Right lobe of liver (tissue), 4 donors: ENCODE data around the gene DSCAML1.

Source experiments
- CTCF ChIP-seq, 4 donors: fragments of 200-600 bp in 3 of 4; fragments of 450-650 bp in 1 of 4; IDR thresholded peaks; one replicate each; pipeline versions ENCODE4 v1.5.1 to v1.8.0; 2016 to 2022; ENCODE audit warnings: antibody characterized with exemption in 4 of 4, mild to moderate bottlenecking in 2 of 4
- POLR2A ChIP-seq: fragments of 450-650 bp; IDR thresholded peaks from one replicate; pipeline ENCODE4 v1.6.1; 2017; ENCODE audit warnings: antibody characterized with exemption, mild to moderate bottlenecking
- donor health status: DM: no; HTN: no; CAD: no.
- donor health status: DM: no; HTN: no; CAD: no.
- donor health status: DM: no; HTN: yes; CAD: no.

GRCh38 chr11:117830674-117831351 is 33.8 kb upstream of the DSCAML1 start:
- TF ChIP-seq CTCF (IDR thresholded peaks at IDR 0.05) (no peak), POLR2A (no peak)
